GM21737 (cell line): ENCODE results near the gene NEK9.
A peak's percentile ranks its signal among the peaks of the same experiment; 100 is the strongest.
"Not testable (repeated sequence)": the region's sequence is repeated elsewhere in the genome, so short reads cannot be mapped to it uniquely, and the experiment has no call there.

Source experiments
- ATAC-seq: cut with Tn5 transposase; IDR thresholded peaks from one replicate; pipeline ENCODE4 v1.9.1; 2021; ENCODE audit warnings: mild to moderate bottlenecking, moderate library complexity; ENCODE audit not compliant: unreplicated experiment

Gene NEK9

DNA sequence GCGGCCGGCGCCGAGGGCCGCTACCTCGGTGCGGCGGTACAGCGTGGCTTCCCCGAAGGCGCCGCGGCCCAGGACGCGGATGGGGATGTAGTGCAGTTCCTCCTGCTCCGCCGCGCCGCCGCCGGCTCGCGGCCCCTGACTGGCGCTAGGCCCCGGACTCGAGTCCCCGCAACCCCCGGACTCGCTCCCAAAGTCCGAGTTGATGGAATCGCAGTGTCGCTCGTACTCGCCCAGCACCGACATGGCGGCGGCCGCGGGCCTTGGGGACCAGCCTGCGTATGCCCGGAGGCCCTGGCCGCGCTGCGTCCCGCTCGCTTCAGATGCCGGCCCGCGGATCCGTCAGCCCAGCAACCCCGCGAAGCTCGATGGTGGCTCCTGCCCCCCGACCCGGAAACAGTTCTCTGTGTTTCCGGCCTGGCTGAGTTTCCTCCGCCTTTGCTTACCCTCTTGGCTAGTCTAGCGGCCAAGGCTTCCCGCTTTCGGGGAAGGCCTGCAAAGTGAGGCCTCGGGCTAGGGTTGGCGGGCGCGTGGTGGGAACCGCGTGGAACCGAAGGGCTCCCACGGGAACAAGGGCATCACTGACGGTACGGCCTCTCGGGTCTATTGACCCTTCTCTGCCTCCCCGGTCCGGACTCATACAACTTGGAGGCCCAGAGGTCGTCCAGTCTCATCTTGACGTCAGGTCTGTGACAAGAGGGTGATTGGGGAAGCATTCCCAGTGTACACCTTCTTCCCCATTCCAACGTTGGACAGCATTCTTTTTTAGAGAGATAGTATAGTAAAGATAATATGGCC lies at the start of gene NEK9:
TSS of gene NEK9 (minus strand) at position 370 of the 795 bp plus-strand sequence. CDS start at position 243, 127 bp downstream.
- ATAC-seq = peak; percentile 85

DNA sequence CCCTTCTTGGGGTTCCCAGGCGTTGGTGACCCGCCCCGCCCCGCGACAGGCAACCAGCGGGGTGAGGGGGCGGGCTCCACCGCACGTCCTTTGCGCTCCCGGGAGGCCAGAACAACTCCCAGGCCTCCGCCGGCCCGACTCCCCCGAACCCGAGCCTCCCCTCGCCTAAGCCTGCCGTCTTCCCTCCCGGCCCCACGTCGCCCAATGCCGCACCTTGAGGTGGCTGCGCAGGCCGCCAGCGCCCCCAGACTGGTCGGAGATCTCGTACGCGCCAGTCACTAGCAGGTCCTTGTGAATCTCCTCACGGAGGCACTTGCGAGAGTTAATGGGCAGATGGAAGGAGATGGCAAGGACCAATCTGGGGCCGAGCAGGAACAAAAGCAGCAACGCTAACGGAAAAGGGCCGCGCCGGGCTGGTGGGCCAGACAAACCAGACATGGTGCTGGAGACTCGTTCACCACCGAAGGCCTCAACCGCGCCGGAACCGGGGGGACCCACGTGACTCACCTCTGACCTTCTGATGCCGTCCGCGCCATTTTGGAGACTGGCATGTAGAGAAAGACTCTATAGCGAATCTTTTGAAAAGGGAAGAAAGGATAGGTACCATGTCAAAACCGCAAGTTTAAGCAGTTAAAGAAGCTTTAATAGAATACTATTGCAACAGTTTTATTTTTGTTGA lies 49.4 kb upstream of the NEK9 start, which contains the start of gene TMED10:
TSS of gene TMED10 (minus strand) at position 471 of the 679 bp plus-strand sequence. CDS start at position 438, 33 bp downstream.
- ATAC-seq = peak; percentile 72

GRCh38 chr14:75175677-75176141 lies 48.9 kb upstream of the NEK9 start:
- ATAC-seq = peak; percentile 6

GRCh38 chr14:75174066-75174465 lies 47.2 kb upstream of the NEK9 start:
- ATAC-seq = no peak

DNA sequence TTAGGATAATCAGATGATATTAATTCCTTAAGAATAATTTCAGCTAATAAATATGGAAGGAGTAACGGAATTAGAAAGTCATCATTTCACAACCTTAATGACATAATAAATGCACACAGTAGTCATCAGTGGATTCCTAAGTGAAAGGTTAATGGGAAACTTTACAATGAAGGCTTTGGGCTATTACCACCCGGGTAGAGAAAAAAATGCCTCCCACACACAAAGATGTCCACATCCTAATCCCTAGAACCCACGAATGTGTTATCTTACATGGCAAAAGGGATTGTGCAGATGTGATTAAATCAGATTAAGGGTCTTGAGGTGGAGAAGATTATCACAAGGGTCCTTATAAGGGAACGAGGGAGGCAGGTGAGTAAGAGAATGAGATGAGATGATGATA lies 43.9 kb upstream of the NEK9 start:
- no peak for ATAC-seq

DNA sequence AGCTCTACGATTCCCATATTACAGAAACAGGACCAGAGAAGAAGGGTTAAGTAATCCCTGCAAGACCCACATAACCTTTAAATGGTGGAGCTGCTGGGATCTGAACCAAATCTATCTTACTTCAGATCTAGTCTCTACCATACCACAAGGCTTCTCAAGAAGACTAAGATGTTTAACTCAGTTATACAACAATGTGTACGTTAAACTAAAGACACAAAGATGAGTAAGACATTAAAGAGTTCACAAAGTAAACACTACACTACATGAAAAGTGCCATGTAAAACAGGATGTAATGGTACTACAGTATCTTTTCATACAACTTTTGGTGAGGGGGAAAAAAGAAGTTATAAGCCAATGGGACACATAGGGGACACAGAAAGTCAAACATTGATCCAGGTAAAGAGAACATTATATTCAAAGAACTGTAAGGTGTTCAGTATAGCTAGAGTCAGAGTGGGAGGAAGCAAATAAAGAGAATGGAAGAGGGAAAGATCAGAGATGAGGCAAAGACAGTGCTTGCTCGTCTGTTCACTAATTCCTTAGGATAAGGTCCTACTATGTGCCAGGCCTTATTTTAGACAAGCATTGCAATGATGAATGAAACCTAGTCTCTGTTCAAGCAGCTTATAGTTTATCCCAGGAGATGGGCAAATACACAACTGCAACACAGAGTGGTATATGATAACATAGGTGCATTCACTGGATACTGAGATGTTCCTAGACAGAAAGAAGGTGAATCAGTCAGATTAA lies 41.9 kb upstream of the NEK9 start:
- ATAC-seq = no peak

DNA sequence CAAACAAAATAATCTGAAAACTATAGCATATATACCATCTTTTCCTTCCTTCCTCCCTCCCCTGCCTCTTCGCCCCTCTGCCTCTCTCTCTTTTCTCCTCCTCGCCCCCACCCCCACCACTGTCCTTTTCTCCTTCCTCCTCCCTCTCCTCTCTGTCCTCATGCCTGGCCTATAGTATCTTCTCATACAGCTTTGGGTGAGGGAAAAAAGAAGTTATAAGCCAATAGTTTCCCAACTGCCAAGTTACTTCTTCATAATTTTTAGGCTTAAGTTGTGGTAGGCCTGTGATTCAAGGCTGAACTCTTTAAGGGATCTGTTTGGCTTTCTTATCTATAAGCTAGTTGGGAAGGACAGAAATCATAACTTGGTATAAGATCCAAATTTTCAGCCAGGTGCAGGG lies 40.5 kb upstream of the NEK9 start:
- ATAC-seq = no peak

DNA sequence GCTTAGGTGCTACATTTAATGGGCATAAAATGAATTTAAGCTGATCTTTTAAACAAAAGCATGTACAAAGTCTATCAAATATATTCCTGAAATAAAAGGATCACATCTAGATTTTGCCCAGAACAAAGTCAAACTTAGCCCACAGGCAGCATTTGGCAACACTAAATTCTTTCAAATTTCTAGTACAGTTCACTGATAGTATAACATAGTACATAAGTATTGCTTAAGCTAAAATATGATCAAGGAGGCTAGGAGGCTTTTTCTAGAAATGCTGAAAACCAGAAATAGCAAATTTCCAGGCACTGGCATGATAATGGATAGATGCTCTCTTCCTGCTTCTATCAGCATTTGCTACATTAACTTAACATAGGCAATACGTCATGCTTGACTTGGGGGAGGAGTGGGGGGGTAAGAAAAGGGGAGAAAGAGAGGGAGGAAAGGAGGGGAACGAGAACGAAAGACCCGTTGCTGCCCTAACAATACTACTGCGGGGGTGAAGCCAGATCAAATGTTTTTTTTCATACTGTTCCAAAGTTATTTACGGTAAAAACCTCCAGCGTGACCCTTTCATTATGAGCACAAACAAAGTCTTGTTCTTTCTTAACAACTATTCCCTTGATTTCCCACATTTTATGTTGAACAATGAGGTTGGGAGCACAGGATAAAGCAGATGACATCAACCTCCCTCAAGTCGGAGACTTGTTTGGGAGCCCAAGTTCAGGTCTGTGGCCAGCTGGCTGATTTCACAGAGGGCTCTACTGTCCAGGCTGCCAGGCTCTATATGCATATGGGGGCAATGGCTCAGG lies 38.9 kb upstream of the NEK9 start:
- no peak for ATAC-seq

DNA sequence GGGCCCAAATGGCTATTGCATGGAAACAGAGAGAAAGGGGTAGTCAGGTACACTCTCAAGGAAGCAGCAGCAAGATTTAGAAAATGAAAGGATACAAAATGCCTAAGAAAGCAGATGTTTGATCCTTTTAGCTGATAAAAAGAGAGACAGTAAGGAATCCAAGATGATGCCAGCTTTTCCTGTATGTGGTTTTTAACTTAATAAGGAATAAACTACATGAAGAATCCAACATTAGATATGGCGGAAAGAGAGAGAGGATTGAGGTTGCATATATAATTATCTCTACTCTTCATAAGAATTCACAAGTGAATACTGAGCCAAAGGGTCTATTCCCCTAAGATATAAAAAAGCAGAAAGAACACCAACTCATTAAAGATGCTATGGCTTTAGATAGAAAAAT lies 38.0 kb upstream of the NEK9 start:
- ATAC-seq = no peak

DNA sequence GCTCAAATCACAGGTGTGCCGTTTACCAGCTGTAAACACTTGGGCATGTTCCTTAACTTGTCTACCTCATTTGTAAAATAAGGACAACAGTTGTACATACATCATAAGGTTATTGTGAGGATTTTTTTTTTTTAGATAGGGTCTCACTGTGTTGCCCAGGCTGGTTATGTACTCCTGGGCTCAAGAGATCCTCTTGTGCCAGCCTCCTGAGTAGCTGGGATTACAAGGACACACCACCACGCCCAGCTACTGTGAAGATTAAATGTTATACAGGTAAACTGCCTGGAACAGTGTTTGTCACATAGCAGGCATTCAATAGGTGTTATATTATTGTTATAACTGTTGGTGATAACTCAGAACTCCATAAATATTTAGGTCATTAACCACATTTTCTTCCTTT lies 36.8 kb upstream of the NEK9 start:
- ATAC-seq = no peak

DNA sequence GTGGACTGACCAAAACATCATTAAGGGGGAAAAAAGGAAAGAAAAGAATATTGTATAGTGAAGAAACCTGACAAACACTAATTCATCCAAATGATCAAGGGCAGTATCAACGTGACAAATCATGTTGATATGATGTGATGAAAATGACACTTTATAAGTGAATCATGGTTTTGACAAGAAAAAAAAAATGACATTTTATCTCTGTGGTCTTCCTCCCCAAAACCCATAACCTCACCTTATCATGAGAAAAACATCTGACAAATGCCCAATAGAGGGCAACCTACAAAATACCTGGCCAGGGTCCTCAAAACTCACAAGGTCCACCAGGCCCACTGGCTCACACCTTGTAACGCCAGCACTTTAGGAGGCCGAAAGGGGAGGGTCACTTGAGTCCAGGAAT lies 35.8 kb upstream of the NEK9 start:
- ATAC-seq = no peak

- no peak for ATAC-seq
Observed at GRCh38 chr14:75158843-75159614, 32.2 kb upstream of the NEK9 start.

DNA sequence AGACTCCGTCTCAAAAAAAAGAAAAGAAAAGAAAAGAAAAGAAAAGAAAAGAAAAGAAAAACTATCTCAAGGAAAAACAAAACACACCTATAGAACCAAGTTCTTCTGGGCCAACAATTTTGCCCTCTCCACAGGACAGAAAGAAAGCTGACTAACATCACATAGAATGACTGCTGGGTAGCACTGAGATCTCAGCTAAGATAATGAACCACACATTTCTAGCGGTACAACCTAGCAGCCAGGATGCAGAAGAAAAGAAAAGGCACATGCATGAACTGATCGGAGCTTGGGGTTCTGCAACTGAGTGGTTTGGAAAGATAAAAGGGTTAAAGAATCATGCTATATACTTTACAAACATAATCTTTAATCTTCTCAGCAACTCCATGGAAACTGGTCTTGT lies 30.1 kb upstream of the NEK9 start:
- no peak for ATAC-seq

GRCh38 chr14:75156111-75156510 lies 29.3 kb upstream of the NEK9 start:
- ATAC-seq = no peak

DNA sequence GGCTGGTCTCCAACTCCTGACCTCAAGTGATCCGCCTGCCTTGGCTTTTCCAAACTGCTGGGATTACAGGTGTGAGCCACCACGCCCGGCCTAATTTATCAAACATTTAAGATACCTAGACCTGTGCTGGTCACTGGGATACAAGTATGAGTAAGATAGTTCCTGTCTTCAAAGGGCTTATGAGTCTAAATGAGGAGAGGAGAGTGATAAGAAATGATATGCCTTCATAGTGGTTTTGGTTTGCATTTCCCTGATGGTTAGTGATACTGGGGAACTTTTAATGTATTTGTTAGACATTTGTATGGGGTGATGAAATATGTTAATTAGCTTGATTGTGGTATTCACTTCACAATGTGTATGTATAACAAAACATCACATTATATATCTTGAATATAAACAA lies 28.3 kb upstream of the NEK9 start:
- ATAC-seq = no peak

- ATAC-seq = no peak
Observed at GRCh38 chr14:75153295-75153694, 26.4 kb upstream of the NEK9 start.

DNA sequence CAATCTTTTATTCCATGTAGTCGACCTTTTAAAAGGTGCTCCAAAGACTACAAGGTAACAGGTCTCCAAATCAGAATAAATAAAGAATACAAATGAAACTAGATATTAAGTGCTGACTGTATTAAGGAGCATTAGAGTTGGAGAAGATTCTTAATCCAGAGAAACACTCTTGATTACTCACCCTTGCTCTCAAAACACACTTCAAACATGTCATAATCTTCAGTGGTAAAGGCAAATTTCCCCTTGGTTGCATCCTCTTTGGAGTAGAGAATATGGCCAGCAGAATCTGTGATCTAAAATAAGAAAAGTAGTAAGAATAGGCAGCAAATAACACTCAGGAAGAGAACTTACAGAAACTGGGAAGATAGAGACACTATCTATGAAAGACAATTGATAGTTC lies 25.0 kb upstream of the NEK9 start:
- ATAC-seq = no peak

GRCh38 chr14:75150637-75151036 lies 23.8 kb upstream of the NEK9 start:
- not testable (repeated sequence) for ATAC-seq

DNA sequence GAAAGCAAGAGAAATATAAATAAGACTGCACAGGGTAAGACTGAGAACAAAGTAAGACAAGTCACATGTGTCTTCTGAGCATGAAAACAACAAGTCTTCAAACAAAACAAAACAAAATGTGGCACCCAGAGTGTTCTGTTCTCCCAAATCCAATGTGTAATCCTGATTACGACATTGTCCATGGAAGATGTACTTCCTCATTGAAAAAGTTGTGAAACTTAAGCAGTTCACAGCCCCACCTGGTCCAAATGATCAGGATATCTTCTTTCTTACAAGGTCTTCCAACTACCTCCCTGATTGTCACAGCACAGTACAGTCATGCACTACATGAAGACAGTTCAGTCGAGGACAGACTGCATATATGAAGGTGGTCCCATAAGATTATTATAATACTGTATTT lies 23.3 kb upstream of the NEK9 start:
- ATAC-seq = no peak
